GM12878 (cell line): Measurements from ENCODE around the gene APBA3.

Source experiments
- NR2C2 ChIP-seq: IDR thresholded peaks from 2 replicates; pipeline ENCODE4 v1.6.1; 2011; ENCODE audit warnings: borderline replicate concordance, low read depth; ENCODE audit not compliant: control insufficient read depth, insufficient read length
- POLR2A ChIP-seq: IDR thresholded peaks from 2 replicates; pipeline ENCODE4 v1.6.1; 2011; ENCODE audit warnings: low read depth, mild to moderate bottlenecking, low read length
- TF ChIP-seq, protein P1 (sequence below): IDR thresholded peaks from 2 replicates; pipeline ENCODE4 v1.6.1; 2012; ENCODE audit warnings: low read depth, low read length, improper control_type of control experiment

DNA sequence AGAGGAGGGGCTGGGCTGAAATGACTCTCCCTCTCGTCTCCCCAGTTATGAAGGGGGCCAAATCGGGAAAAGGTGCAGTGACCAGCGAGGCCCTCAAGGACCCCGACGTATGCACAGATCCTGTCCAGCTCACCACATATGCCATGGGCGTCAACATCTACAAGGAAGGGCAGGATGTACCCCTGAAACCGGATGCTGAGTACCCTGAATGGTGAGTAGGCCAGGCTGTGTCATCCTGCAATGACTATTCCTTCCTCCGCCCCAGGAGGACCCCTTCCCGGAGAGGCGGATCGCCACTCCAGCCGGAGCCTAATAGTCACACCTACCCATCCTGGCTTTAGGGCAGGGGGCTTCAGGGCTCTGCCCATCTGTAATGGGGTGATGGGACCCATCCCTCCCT, 3.6 kb upstream of the APBA3 start:
- no peak for TF ChIP-seq NR2C2
- no peak for TF ChIP-seq POLR2A
- TF ChIP-seq, protein P1, sequence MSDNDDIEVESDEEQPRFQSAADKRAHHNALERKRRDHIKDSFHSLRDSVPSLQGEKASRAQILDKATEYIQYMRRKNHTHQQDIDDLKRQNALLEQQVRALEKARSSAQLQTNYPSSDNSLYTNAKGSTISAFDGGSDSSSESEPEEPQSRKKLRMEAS = no peak
